ENCODE measurements around the gene CIDEC. TPM values are rescaled to one million over a fixed set of nuclear protein-coding genes. Genes with fewer than 3 reads are reported as not detected.

Gene CIDEC
- total RNA-seq, 6 donors from 2014 or later, result not detected

GRCh38 chr3:9841015-9841414 is 39.0 kb downstream of the CIDEC start:
- 81 to 93% methylated on average over 8 of the region's 8 CpGs for WGBS, 2 donors
- no peak for TF ChIP-seq EP300 (IDR thresholded peaks at IDR 0.05)
- TF ChIP-seq POLR2A (IDR thresholded peaks at IDR 0.05), result no peak
- no peak for TF ChIP-seq CTCF (IDR thresholded peaks at IDR 0.05)
- no peak for TF ChIP-seq POLR2AphosphoS5 (IDR thresholded peaks at IDR 0.05)
- Histone ChIP-seq H3K27me3 (no peaks in the 10 kb centered on the region), H3K9me3 (no peaks in the 10 kb centered on the region), H3K4me3 (no peak overlapping the region), H3K4me1 (peaks cover 13 to 29% (median 14%) of the 10 kb centered on the region in 4 donors), H3K36me3 (peaks cover 0 to 45% (median 31%) of the 10 kb centered on the region in 4 donors), H3K27ac (no peak overlapping the region)
- no peak for ATAC-seq (ENCODE audit: low FRiP score in 2 of 2)
- no peak for DNase-seq

GRCh38 chr3:9838856-9839255 is 41.2 kb downstream of the CIDEC start:
- H3K36me3 ChIP-seq, result peaks cover 0 to 65% (median 48%) of the 10 kb centered on the region in 4 donors
- H3K27ac ChIP-seq, result no peak overlapping the region
- no peak for ATAC-seq (ENCODE audit: low FRiP score in 2 of 2)
- TF ChIP-seq CTCF (IDR thresholded peaks at IDR 0.05) (no peak), POLR2AphosphoS5 (IDR thresholded peaks at IDR 0.05) (no peak), POLR2A (IDR thresholded peaks at IDR 0.05) (no peak), EP300 (IDR thresholded peaks at IDR 0.05) (no peak)
- 40 to 83% methylated on average over 1 to 4 of the region's 4 CpGs for WGBS, 2 donors
- H3K27me3 ChIP-seq, result no peaks in the 10 kb centered on the region
- no peak overlapping the region for H3K4me3 ChIP-seq
- no peaks in the 10 kb centered on the region for H3K9me3 ChIP-seq
- peaks cover 9 to 19% (median 10%) of the 10 kb centered on the region in 4 donors for H3K4me1 ChIP-seq
- DNase-seq, result no peak

GRCh38 chr3:9837701-9838582 is 42.1 kb downstream of the CIDEC start:
- Histone ChIP-seq H3K4me1 (peaks cover 5 to 14% (median 6%) of the 10 kb centered on the region in 4 donors), H3K36me3 (peaks cover 2 to 73% (median 56%) of the 10 kb centered on the region in 4 donors), H3K27me3 (no peaks in the 10 kb centered on the region), H3K9me3 (no peaks in the 10 kb centered on the region), H3K27ac (no peak overlapping the region), H3K4me3 (no peak overlapping the region)
- ATAC-seq (ENCODE audit: low FRiP score in 2 of 2), result no peak
- TF ChIP-seq CTCF (IDR thresholded peaks at IDR 0.05) (no peak), POLR2A (IDR thresholded peaks at IDR 0.05) (no peak)
- 82 to 86% methylated on average over 11 to 12 of the region's 12 CpGs for WGBS, 2 donors
- DNase-seq, result no peak

GRCh38 chr3:9834520-9835380 is 45.3 kb downstream of the CIDEC start:
- H3K27me3 ChIP-seq, result no peaks in the 10 kb centered on the region
- no peak overlapping the region for H3K27ac ChIP-seq
- H3K4me1 ChIP-seq, result peaks cover 0 to 4% (median 0%) of the 10 kb centered on the region in 4 donors
- H3K36me3 ChIP-seq, result peaks cover 2 to 69% (median 48%) of the 10 kb centered on the region in 4 donors
- TF ChIP-seq POLR2A (IDR thresholded peaks at IDR 0.05), result no peak
- TF ChIP-seq CTCF (IDR thresholded peaks at IDR 0.05), result no peak
- no peak for TF ChIP-seq EP300 (IDR thresholded peaks at IDR 0.05)
- TF ChIP-seq POLR2AphosphoS5 (IDR thresholded peaks at IDR 0.05), result no peak
- H3K4me3 ChIP-seq, result no peak overlapping the region
- no peaks in the 10 kb centered on the region for H3K9me3 ChIP-seq
- DNase-seq (no peak), ATAC-seq (ENCODE audit: low FRiP score in 2 of 2) (no peak)
- WGBS, 2 donors, result 86% methylated on average over 17 of the region's 18 CpGs
